ENCODE measurements around the gene GRAMD2A.

GRCh38 chr15:72235298-72235697, 37.7 kb upstream of the GRAMD2A start:
- no peak for TF ChIP-seq CTCF (IDR thresholded peaks at IDR 0.05)
- no peak for TF ChIP-seq EP300 (IDR thresholded peaks at IDR 0.05)
- no peak for TF ChIP-seq POLR2AphosphoS5 (IDR thresholded peaks at IDR 0.05)
- no peak for TF ChIP-seq POLR2A (IDR thresholded peaks at IDR 0.05)

Measured in upper lobe of left lung (tissue), 4 donors.